HepG2 (cell line): ENCODE results near the gene VPS11. TPM values are rescaled to one million over a fixed set of nuclear protein-coding genes. Genes with fewer than 3 reads are reported as not detected.

Experiments used
- ARNT ChIP-seq: fragments of 450-650 bp; IDR thresholded peaks from 2 replicates; pipeline ENCODE4 v1.6.1; 2017
- ATF4 ChIP-seq, 2 experiments: fragments of 450-650 bp in 1 of 2; sonication (generic) in 1 of 2; formaldehyde crosslinking; IDR thresholded peaks; 2 replicates each; pipeline versions ENCODE4 v1.5.0 to v1.8.0; 2020 to 2022; ENCODE audit warnings: mild to moderate bottlenecking in 1 of 2, missing genetic modification reagents in 1 of 2
- CENPX ChIP-seq: sonication (generic); formaldehyde crosslinking; IDR thresholded peaks from 2 replicates; pipeline ENCODE4 v1.9.0; 2021; ENCODE audit warnings: mild to moderate bottlenecking, missing genetic modification reagents, moderate library complexity
- DBP ChIP-seq: sonication (generic); formaldehyde crosslinking; IDR thresholded peaks from 2 replicates; pipeline ENCODE4 v1.4.0; 2020; ENCODE audit warnings: missing genetic modification reagents; ENCODE audit errors: not compliant biosample characterization
- EHMT2 ChIP-seq: fragments of 200-600 bp; sonication (generic); IDR thresholded peaks from 2 replicates; pipeline ENCODE4 v1.7.0; 2017; ENCODE audit warnings: antibody characterized with exemption, low read depth, low read length, borderline replicate concordance
- FOXA1 ChIP-seq, 2 experiments: fragments of 450-650 bp in 1 of 2; sonication (generic) in 1 of 2; formaldehyde crosslinking in 1 of 2; IDR thresholded peaks; 2 replicates each; pipeline versions ENCODE4 v1.4.0 to v1.6.1; 2016 to 2020; ENCODE audit warnings: missing genetic modification reagents in 1 of 2
- GTF3A ChIP-seq: sonication (generic); formaldehyde crosslinking; conservative IDR thresholded peaks from 2 replicates; pipeline ENCODE4 v1.4.0; 2020; ENCODE audit warnings: mild to moderate bottlenecking, missing genetic modification reagents
- HOXD1 ChIP-seq: sonication (generic); formaldehyde crosslinking; IDR thresholded peaks from 2 replicates; pipeline ENCODE4 v1.5.0; 2020; ENCODE audit warnings: missing genetic modification reagents
- LCORL ChIP-seq, 2 experiments: fragments of 450-650 bp in 1 of 2; sonication (generic) in 1 of 2; formaldehyde crosslinking in 1 of 2; IDR thresholded peaks; 2 replicates each; pipeline versions ENCODE4 v1.5.0 to v1.6.1; 2017 to 2020; ENCODE audit warnings: antibody characterized with exemption in 1 of 2, missing genetic modification reagents in 1 of 2
- NONO ChIP-seq, 2 experiments: fragments of 450-650 bp in 1 of 2; sonication (generic) in 1 of 2; formaldehyde crosslinking in 1 of 2; IDR thresholded peaks in 1 of 2; conservative IDR thresholded peaks in 1 of 2; 2 replicates each; pipeline versions ENCODE4 v1.6.1 to v1.8.0; 2017 to 2022; ENCODE audit warnings: mild to moderate bottlenecking in 1 of 2, missing genetic modification reagents in 1 of 2, moderate library complexity in 1 of 2
- PHB2 ChIP-seq: fragments of 450-650 bp; IDR thresholded peaks from 2 replicates; pipeline ENCODE4 v1.6.1; 2018; ENCODE audit not compliant: partially characterized antibody
- PPARG ChIP-seq: conservative IDR thresholded peaks from 2 replicates; pipeline ENCODE4 v1.6.1; 2016; ENCODE audit warnings: missing biosample characterization, missing genetic modification reagents
- RCOR2 ChIP-seq: IDR thresholded peaks from 2 replicates; pipeline ENCODE4 v1.6.1; 2016; ENCODE audit warnings: missing biosample characterization, missing genetic modification reagents
- REL ChIP-seq: sonication (generic); formaldehyde crosslinking; conservative IDR thresholded peaks from 2 replicates; pipeline ENCODE4 v1.8.0; 2022; ENCODE audit warnings: mild to moderate bottlenecking, missing genetic modification reagents, moderate library complexity
- SP140L ChIP-seq: sonication (generic); formaldehyde crosslinking; IDR thresholded peaks from 2 replicates; pipeline ENCODE4 v1.4.0; 2020; ENCODE audit warnings: missing genetic modification reagents, borderline replicate concordance
- ZHX1 ChIP-seq: sonication (generic); formaldehyde crosslinking; IDR thresholded peaks from 2 replicates; pipeline ENCODE4 v1.8.1; 2022; ENCODE audit warnings: low read depth, mild to moderate bottlenecking, missing genetic modification reagents
- ZNF333 ChIP-seq: sonication (generic); formaldehyde crosslinking; IDR thresholded peaks from 2 replicates; pipeline ENCODE4 v1.4.0; 2020; ENCODE audit warnings: mild to moderate bottlenecking, missing genetic modification reagents, borderline replicate concordance
- ZNF512 ChIP-seq: sonication (generic); formaldehyde crosslinking; IDR thresholded peaks from 2 replicates; pipeline ENCODE4 v1.4.0; 2020; ENCODE audit warnings: mild to moderate bottlenecking, missing genetic modification reagents
- ZNF549 ChIP-seq: sonication (generic); formaldehyde crosslinking; IDR thresholded peaks from 2 replicates; pipeline ENCODE4 v1.5.0; 2020; ENCODE audit warnings: missing genetic modification reagents
- ZNF709 ChIP-seq: sonication (generic); formaldehyde crosslinking; IDR thresholded peaks from 2 replicates; pipeline ENCODE4 v1.5.0; 2020; ENCODE audit warnings: mild to moderate bottlenecking, missing genetic modification reagents
- ZNF724P ChIP-seq: sonication (generic); formaldehyde crosslinking; IDR thresholded peaks from 2 replicates; pipeline ENCODE4 v1.8.0; 2022; ENCODE audit warnings: missing genetic modification reagents, borderline replicate concordance
- ZNF788 ChIP-seq: sonication (generic); formaldehyde crosslinking; IDR thresholded peaks from 2 replicates; pipeline ENCODE4 v1.5.0; 2020; ENCODE audit warnings: mild to moderate bottlenecking, missing genetic modification reagents, borderline replicate concordance
- polyA plus RNA-seq, 8 experiments: library from polyadenylated mRNA; depleted of rRNA in 3 of 8; stranded (reverse) in 7 of 8; unstranded in 1 of 8; fragments of >200 nt; fragmentation: Illumina TruSeq in 4 of 8; extraction: Trizol in 4 of 8; gene quantifications; 2 replicates each; pipeline versions ENCODE4 v1.2.1 to v1.2.3, GENCODE V29; 2011 to 2016; ENCODE audit warnings: low read depth in 4 of 8, missing spikeins in 1 of 8, mixed read lengths in 1 of 8; ENCODE audit not compliant: insufficient read depth in 1 of 8
- total RNA-seq, 5 experiments: library from RNA; depleted of rRNA; stranded (reverse); fragments of >200 nt; fragmentation: Illumina TruSeq; extraction: Trizol; gene quantifications; 2 replicates each; pipeline ENCODE4 v1.2.3, GENCODE V29; 2016; ENCODE audit warnings: low read depth in 1 of 5

The VPS11 gene
- total and polyA plus RNA-seq, 2 of the 13 experiments (the other 11 are each of a cell fraction or from before 2014, with no cell fraction given), result 13.7 to 21.6 TPM

- no peak for TF ChIP-seq RCOR2
- no peak for TF ChIP-seq ARNT
- no peak for TF ChIP-seq LCORL (IDR thresholded peaks at IDR 0.05)
- TF ChIP-seq LCORL (CRISPR knock-in tag; IDR thresholded peaks at IDR 0.05), result peak; percentile 59
- peak in 1 of 2 experiments; percentile 34; a peak in 1 of 4 replicates for TF ChIP-seq ATF4 (CRISPR knock-in tag; IDR thresholded peaks at IDR 0.05)
- TF ChIP-seq ZNF788 (CRISPR knock-in tag), result no peak; the same call in 1 of the 2 replicates
- peak; percentile 66; the same call in 1 of the 2 replicates for TF ChIP-seq PPARG (CRISPR knock-in tag)
- TF ChIP-seq DBP (CRISPR knock-in tag), result no peak
- TF ChIP-seq ZNF549 (CRISPR knock-in tag), result no peak
- no peak; the same call in 1 of the 2 replicates for TF ChIP-seq ZHX1
- no peak for TF ChIP-seq ZNF724P (CRISPR knock-in tag)
- TF ChIP-seq PHB2, result no peak
- no peak for TF ChIP-seq CENPX (CRISPR knock-in tag)
- no peak for TF ChIP-seq NONO (IDR thresholded peaks at IDR 0.05)
- peak; percentile 39; the same call in 1 of the 2 replicates for TF ChIP-seq NONO (CRISPR knock-in tag; conservative IDR thresholded peaks at IDR 0.05)
- TF ChIP-seq SP140L (CRISPR knock-in tag), result 0 out of 2 replicates have a peak, but pooled peaks have one; percentile 10
- no peak for TF ChIP-seq FOXA1 (IDR thresholded peaks at IDR 0.05)
- TF ChIP-seq FOXA1 (CRISPR knock-in tag; IDR thresholded peaks at IDR 0.05), result no peak
- TF ChIP-seq ZNF709 (CRISPR knock-in tag), result no peak
- no peak for TF ChIP-seq EHMT2
- no peak for TF ChIP-seq ZNF333 (CRISPR knock-in tag)
- no peak for TF ChIP-seq HOXD1 (CRISPR knock-in tag)
- TF ChIP-seq ZNF512, result no peak
- TF ChIP-seq GTF3A (CRISPR knock-in tag), result no peak
- TF ChIP-seq REL (CRISPR knock-in tag), result no peak
Measured at GRCh38 chr11:119029340-119030028, 38.1 kb upstream of the VPS11 start (continued).
